Right lobe of liver (tissue), 4 donors: ENCODE results near the gene ATG2A.

Experiments
- POLR2A ChIP-seq: fragments of 450-650 bp; IDR thresholded peaks from one replicate; pipeline ENCODE4 v1.6.1; 2017; ENCODE audit warnings: antibody characterized with exemption, mild to moderate bottlenecking
- TF ChIP-seq, protein P1 (sequence below), 4 donors: fragments of 200-600 bp in 3 of 4; fragments of 450-650 bp in 1 of 4; IDR thresholded peaks; one replicate each; pipeline versions ENCODE4 v1.5.1 to v1.8.0; 2016 to 2022; ENCODE audit warnings: antibody characterized with exemption in 4 of 4, mild to moderate bottlenecking in 2 of 4
- donor health status: DM: no; HTN: no; CAD: no.
- donor health status: DM: no; HTN: no; CAD: no.
- donor health status: DM: no; HTN: yes; CAD: no.

DNA sequence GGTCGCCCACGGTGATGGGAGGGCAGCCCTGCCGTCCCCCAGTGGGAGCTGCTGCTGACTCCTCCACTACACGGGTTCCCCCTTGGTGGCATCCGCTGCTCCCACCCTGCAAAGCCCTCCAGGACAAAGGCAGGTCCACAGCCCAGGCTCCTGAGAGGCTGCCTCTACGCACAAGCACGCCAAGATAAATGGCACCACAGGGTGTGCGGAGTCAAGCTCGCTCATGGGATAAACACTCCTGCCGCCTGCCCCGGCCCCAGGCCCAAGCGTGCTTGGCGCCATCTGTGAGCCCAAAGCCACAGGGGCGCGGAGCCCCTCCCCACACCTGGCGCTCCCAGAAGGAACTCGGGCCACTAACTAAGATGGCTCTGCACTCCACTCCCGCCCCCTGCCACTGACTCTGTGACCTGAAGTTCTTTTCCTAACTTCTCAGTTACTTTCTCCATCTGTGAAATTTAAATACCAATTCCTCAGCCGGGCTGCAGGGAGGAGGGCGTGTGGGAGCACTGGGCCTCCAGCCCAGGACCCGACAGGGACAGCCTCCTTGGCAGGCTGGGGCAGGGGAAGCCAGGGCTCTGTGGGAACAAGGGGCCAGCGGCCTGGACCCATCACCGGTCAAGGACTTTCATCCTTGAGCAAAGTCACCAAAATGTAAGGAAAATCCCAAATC, 53.5 kb downstream of the ATG2A start:
- TF ChIP-seq, protein P1, sequence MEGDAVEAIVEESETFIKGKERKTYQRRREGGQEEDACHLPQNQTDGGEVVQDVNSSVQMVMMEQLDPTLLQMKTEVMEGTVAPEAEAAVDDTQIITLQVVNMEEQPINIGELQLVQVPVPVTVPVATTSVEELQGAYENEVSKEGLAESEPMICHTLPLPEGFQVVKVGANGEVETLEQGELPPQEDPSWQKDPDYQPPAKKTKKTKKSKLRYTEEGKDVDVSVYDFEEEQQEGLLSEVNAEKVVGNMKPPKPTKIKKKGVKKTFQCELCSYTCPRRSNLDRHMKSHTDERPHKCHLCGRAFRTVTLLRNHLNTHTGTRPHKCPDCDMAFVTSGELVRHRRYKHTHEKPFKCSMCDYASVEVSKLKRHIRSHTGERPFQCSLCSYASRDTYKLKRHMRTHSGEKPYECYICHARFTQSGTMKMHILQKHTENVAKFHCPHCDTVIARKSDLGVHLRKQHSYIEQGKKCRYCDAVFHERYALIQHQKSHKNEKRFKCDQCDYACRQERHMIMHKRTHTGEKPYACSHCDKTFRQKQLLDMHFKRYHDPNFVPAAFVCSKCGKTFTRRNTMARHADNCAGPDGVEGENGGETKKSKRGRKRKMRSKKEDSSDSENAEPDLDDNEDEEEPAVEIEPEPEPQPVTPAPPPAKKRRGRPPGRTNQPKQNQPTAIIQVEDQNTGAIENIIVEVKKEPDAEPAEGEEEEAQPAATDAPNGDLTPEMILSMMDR (IDR thresholded peaks at IDR 0.05), result no peak
- no peak for TF ChIP-seq POLR2A
